ENCODE measurements around the gene HOXD8. TPM values are rescaled to one million over a fixed set of nuclear protein-coding genes. Genes with fewer than 3 reads are reported as not detected.

Gene HOXD8
- total and polyA plus RNA-seq, 2 experiments from 2014 or later: 19.7 to 27.8 TPM

- WGBS, 2 experiments (ENCODE audit: low coverage in 1 of 2, low lambda C conversion rate in 2 of 2, missing lambda C conversion rate in 2 of 2): 40 to 44% methylated on average over 27 of the region's 27 CpGs
- H3F3A ChIP-seq (ENCODE audit: insufficient read depth): no peaks in the 10 kb centered on the region
- no peaks in the 10 kb centered on the region for H3K9me2 ChIP-seq (ENCODE audit: insufficient read depth)
- H3K79me2 ChIP-seq (ENCODE audit: insufficient read depth): no peaks in the 10 kb centered on the region
- TF ChIP-seq EZH2 (IDR thresholded peaks at IDR 0.05; ENCODE audit: insufficient read depth, poor library complexity, severe bottlenecking) (peak; percentile 82), EZH2phosphoT487 (IDR thresholded peaks at IDR 0.05; ENCODE audit: insufficient read depth, low read depth) (0 out of 2 replicates have a peak, but pooled peaks have one; percentile 21)
- H3K4me2 ChIP-seq (ENCODE audit: unreplicated experiment): peak within 1 kb of the TSS; percentile 15
- H2AFZ ChIP-seq: no peak within 1 kb of the TSS
- no peaks in the 10 kb centered on the region for H3K36me3 ChIP-seq (ENCODE audit: low read depth)
- H3K27me3 ChIP-seq (replicated peaks; ENCODE audit: insufficient read depth): peaks cover 73% of the 10 kb centered on the region
- no peaks in the 10 kb centered on the region for H3K4me1 ChIP-seq (ENCODE audit: insufficient read depth)
- no peaks in the 10 kb centered on the region for H3K9me3 ChIP-seq (ENCODE audit: low read depth)
- H3K27ac ChIP-seq: no peak within 1 kb of the TSS
- H3K4me3 ChIP-seq: no peak within 1 kb of the TSS
- DNase-seq: no peak
- H4K20me1 ChIP-seq (ENCODE audit: insufficient read depth): no peaks in the 10 kb centered on the region
- no peak within 1 kb of the TSS for H3K9ac ChIP-seq
- in situ Hi-C loops (cut with MboI): no loop called here
These were observed 45.7 kb upstream of the HOXD8 start, which contains the start of gene EVX2 for GRCh38 chr2:176083796-176084261. TSS of gene EVX2 (minus strand) at chr2:176083962. CDS start at chr2:176083776, 186 bp downstream.

DNA sequence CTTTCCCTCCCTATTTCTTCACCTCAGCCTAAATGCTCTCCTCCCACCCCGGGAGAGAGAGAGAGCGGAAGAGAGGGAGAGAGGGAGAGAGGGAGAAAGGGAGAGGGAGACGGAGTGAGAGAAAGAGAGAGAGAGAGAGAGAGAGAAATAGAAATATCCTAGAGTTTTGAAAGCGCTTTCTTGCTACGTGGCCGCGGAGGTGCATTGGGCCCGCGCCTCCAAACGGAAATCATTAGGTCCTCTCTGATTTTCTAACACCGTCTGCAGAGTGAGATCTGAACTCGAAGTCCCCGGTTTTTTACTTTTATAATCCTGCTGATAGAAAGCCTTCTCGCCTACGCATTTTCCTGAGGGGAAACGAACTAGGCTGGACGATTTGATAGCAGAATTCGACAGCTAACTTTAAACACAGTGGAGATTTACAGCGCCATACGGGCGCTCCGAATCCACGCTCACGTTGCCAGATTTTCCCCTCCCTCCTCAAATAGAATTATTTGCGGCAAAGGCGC lies 44.8 kb upstream of the HOXD8 start:
- Histone ChIP-seq H3K79me2 (ENCODE audit: insufficient read depth) (no peaks in the 10 kb centered on the region), H3K4me2 (ENCODE audit: unreplicated experiment) (peak overlapping the region; percentile 15), H3K9me3 (ENCODE audit: low read depth) (no peaks in the 10 kb centered on the region), H3K27ac (no peak overlapping the region), H3K9me2 (ENCODE audit: insufficient read depth) (no peaks in the 10 kb centered on the region), H3K4me3 (no peak overlapping the region), H3K36me3 (ENCODE audit: low read depth) (no peaks in the 10 kb centered on the region), H2AFZ (no peak overlapping the region), H4K20me1 (ENCODE audit: insufficient read depth) (no peaks in the 10 kb centered on the region), H3F3A (ENCODE audit: insufficient read depth) (no peaks in the 10 kb centered on the region), H3K27me3 (replicated peaks; ENCODE audit: insufficient read depth) (peaks cover 69% of the 10 kb centered on the region), H3K9ac (no peak overlapping the region), H3K4me1 (ENCODE audit: insufficient read depth) (no peaks in the 10 kb centered on the region)
- in situ Hi-C loops (cut with MboI): no loop called here
- peak; percentile 96 for TF ChIP-seq EZH2 (IDR thresholded peaks at IDR 0.05; ENCODE audit: insufficient read depth, poor library complexity, severe bottlenecking)
- peak; percentile 60; the same call in 1 of the 2 replicates for TF ChIP-seq EZH2phosphoT487 (IDR thresholded peaks at IDR 0.05; ENCODE audit: insufficient read depth, low read depth)
- WGBS, 2 experiments (ENCODE audit: low coverage in 1 of 2, low lambda C conversion rate in 2 of 2, missing lambda C conversion rate in 2 of 2): 7 to 8% methylated on average over 25 to 26 of the region's 26 CpGs
- DNase-seq: peak; percentile 50

DNA sequence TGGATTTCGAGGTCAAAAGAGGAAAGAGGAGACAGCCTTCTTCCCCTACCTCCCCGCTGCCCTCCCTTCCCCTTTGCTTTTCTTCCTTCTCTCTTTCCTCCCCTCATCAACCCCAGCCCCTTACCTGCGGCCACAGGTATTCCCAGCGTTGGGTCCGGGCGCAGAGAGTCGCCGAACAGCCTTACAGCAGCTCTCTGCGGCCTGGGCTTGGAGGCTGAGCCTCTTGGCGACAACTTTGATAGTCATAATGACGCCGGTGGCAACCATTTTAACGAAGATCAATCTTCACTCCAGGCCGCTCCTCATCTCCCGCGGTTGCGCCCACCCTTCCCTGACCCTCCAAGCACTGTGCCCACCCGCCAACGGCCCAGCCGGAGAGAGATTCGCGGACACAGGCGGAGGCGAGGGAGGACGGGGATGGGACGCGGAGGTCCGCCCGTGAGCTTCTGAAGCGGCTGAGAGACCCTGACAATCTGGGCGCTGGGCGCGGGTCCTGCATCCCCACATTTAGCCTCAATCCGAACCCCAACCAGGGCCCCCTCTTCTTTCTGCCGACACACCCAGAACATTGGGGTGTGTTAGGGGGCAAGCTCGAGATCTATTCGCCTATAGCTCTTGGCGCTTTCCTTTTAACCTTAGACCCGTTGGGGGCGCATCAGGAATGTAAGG lies 44.3 kb upstream of the HOXD8 start:
- H2AFZ ChIP-seq: no peak overlapping the region
- no peak overlapping the region for H3K9ac ChIP-seq
- in situ Hi-C loops (cut with MboI): no loop called here
- H3K4me2 ChIP-seq (ENCODE audit: unreplicated experiment): no peak overlapping the region
- DNase-seq: no peak
- TF ChIP-seq EZH2 (IDR thresholded peaks at IDR 0.05; ENCODE audit: insufficient read depth, poor library complexity, severe bottlenecking) (no peak), EZH2phosphoT487 (IDR thresholded peaks at IDR 0.05; ENCODE audit: insufficient read depth, low read depth) (no peak)
- WGBS, 2 experiments (ENCODE audit: low coverage in 1 of 2, low lambda C conversion rate in 2 of 2, missing lambda C conversion rate in 2 of 2): 23 to 24% methylated on average over 35 to 39 of the region's 40 CpGs
- no peaks in the 10 kb centered on the region for H4K20me1 ChIP-seq (ENCODE audit: insufficient read depth)
- H3K9me2 ChIP-seq (ENCODE audit: insufficient read depth): no peaks in the 10 kb centered on the region
- H3K4me1 ChIP-seq (ENCODE audit: insufficient read depth): no peaks in the 10 kb centered on the region
- peaks cover 73% of the 10 kb centered on the region for H3K27me3 ChIP-seq (replicated peaks; ENCODE audit: insufficient read depth)
- no peaks in the 10 kb centered on the region for H3K9me3 ChIP-seq (ENCODE audit: low read depth)
- H3K79me2 ChIP-seq (ENCODE audit: insufficient read depth): no peaks in the 10 kb centered on the region
- H3K4me3 ChIP-seq: 0 out of 2 replicates have a peak overlapping the region, but pooled peaks have one; percentile 46
- no peaks in the 10 kb centered on the region for H3F3A ChIP-seq (ENCODE audit: insufficient read depth)
- no peak overlapping the region for H3K27ac ChIP-seq
- no peaks in the 10 kb centered on the region for H3K36me3 ChIP-seq (ENCODE audit: low read depth)

GRCh38 chr2:176085861-176086771 lies 43.4 kb upstream of the HOXD8 start:
- Histone ChIP-seq H3K4me1 (ENCODE audit: insufficient read depth) (no peaks in the 10 kb centered on the region), H2AFZ (no peak overlapping the region), H4K20me1 (ENCODE audit: insufficient read depth) (no peaks in the 10 kb centered on the region), H3K9me3 (ENCODE audit: low read depth) (no peaks in the 10 kb centered on the region), H3K79me2 (ENCODE audit: insufficient read depth) (no peaks in the 10 kb centered on the region), H3K36me3 (ENCODE audit: low read depth) (no peaks in the 10 kb centered on the region), H3K9ac (no peak overlapping the region), H3K27ac (no peak overlapping the region), H3K4me2 (ENCODE audit: unreplicated experiment) (no peak overlapping the region), H3F3A (ENCODE audit: insufficient read depth) (no peaks in the 10 kb centered on the region), H3K4me3 (peak overlapping the region; percentile 46; the same call in 1 of the 2 replicates), H3K27me3 (replicated peaks; ENCODE audit: insufficient read depth) (peaks cover 73% of the 10 kb centered on the region), H3K9me2 (ENCODE audit: insufficient read depth) (no peaks in the 10 kb centered on the region)
- TF ChIP-seq EZH2 (IDR thresholded peaks at IDR 0.05; ENCODE audit: insufficient read depth, poor library complexity, severe bottlenecking): no peak
- no peak for TF ChIP-seq EZH2phosphoT487 (IDR thresholded peaks at IDR 0.05; ENCODE audit: insufficient read depth, low read depth)
- in situ Hi-C loops (cut with MboI): no loop called here
- DNase-seq: peak; percentile 66
- WGBS, 2 experiments (ENCODE audit: low coverage in 1 of 2, low lambda C conversion rate in 2 of 2, missing lambda C conversion rate in 2 of 2): 12 to 14% methylated on average over 45 to 46 of the region's 46 CpGs
